Measurements from ENCODE around the gene DHX29.

DNA sequence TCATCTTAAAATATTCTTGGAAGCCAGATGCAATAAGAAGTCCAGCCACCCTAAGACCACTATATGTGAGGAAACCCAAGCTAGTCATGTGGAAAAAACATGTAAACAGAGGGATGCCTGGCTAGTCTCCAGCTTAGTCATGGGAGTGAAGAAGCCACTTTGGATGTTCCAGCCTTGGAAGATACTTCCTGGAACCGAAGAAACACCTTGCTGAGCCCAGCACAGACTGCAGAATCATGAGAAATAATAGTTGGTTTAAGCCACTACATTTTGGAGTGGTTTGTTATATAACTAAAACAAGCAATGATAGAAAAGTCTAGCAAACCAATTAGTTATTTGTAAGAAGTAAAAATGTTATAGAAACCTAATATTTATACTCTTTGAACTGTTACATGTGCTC lies 12.6 kb downstream of the DHX29 start:
- no peak for TF ChIP-seq POLR2A (IDR thresholded peaks at IDR 0.05)
- TF ChIP-seq, protein P1, sequence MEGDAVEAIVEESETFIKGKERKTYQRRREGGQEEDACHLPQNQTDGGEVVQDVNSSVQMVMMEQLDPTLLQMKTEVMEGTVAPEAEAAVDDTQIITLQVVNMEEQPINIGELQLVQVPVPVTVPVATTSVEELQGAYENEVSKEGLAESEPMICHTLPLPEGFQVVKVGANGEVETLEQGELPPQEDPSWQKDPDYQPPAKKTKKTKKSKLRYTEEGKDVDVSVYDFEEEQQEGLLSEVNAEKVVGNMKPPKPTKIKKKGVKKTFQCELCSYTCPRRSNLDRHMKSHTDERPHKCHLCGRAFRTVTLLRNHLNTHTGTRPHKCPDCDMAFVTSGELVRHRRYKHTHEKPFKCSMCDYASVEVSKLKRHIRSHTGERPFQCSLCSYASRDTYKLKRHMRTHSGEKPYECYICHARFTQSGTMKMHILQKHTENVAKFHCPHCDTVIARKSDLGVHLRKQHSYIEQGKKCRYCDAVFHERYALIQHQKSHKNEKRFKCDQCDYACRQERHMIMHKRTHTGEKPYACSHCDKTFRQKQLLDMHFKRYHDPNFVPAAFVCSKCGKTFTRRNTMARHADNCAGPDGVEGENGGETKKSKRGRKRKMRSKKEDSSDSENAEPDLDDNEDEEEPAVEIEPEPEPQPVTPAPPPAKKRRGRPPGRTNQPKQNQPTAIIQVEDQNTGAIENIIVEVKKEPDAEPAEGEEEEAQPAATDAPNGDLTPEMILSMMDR (IDR thresholded peaks at IDR 0.05): no peak
